ENCODE measurements around the gene SORCS2. TPM values are rescaled to one million over a fixed set of nuclear protein-coding genes. Genes with fewer than 3 reads are reported as not detected.

SORCS2 gene
- total RNA-seq, 1 donor from 2014 or later = 5.2 TPM

DNA sequence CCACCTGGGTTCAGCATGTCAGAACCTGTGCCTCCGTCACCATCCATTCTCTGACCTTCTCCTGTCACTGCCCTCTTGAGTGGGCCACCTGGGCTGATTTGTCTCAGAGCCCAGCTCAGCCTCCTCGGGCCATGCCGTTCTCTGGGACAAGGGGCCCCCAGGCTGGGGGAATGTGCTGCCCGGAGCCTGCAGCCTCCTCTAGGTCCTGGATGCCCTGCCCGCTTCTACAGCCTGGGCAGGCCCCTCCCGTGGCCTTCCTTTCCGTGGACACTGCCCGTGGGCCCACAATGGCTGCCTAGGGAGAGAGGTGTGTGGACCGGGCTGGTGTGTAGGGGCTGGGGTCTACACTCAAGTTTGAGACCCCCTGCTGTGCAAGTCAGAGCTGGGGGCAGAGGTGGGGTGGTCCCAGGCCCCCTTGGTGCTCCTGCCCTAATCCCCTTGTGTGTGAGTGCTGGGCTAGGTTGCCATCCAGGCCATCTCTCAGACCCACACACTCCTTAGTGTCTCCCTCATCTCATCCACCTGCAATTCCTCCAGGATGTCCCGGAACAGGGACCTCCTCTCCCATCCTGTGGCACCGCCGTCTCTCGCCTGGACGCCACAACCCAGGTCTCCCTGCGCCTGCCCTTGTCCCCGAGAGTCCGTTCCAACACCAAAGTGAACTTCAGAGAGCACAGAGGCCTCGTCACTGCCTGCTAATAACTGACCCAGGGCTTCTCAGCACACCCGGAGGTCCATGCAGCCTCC is 230.0 kb downstream of the SORCS2 start:
- Histone ChIP-seq H3K27ac (no peak overlapping the region), H3K9ac (no peak overlapping the region), H3K79me2 (ENCODE audit: low read depth) (no peaks in the 10 kb centered on the region), H3K9me3 (ENCODE audit: low read depth) (no peaks in the 10 kb centered on the region), H3K4me2 (no peak overlapping the region), H3K36me3 (no peaks in the 10 kb centered on the region), H3F3A (ENCODE audit: low read depth) (no peaks in the 10 kb centered on the region), H3K27me3 (no peaks in the 10 kb centered on the region), H3K4me1 (peaks cover 4% of the 10 kb centered on the region), H2AFZ (replicated peaks) (no peak overlapping the region), H4K20me1 (ENCODE audit: low read depth) (no peaks in the 10 kb centered on the region), H3K4me3 (no peak overlapping the region)
- Mint-ChIP-seq H3K36me3 (no peaks in the 10 kb centered on the region), H3K4me1 (peaks cover 13% of the 10 kb centered on the region), H3K27ac (peak overlapping the region; percentile 86), H3K9me3 (no peaks in the 10 kb centered on the region), H3K27me3 (ENCODE audit: insufficient read depth, low read depth) (peaks cover 7% of the 10 kb centered on the region), H3K4me3 (no peak overlapping the region)
- no peak for TF ChIP-seq EZH2 (IDR thresholded peaks at IDR 0.05)
- no peak for TF ChIP-seq EZH2phosphoT487 (IDR thresholded peaks at IDR 0.05)
- no peak for DNase-seq (ENCODE audit: low spot score)

DNA sequence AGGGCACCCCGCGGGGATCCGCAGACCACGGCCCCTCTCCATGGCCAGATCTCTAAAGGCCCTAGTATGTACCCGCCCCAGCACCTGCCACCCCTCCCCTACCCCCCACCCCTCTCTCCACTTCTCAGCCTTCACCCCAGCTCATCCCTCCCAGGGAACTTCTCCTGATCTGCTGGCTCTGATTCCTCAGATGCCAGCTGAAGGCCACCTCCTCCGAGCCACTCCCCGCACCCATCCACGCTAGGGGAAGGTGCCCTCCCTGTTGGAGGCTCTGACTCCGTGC is 230.5 kb downstream of the SORCS2 start:
- H3K4me3 ChIP-seq = no peak overlapping the region
- H3K36me3 ChIP-seq = no peaks in the 10 kb centered on the region
- no peak overlapping the region for H3K27ac Mint-ChIP-seq
- no peaks in the 10 kb centered on the region for H3K9me3 Mint-ChIP-seq
- no peaks in the 10 kb centered on the region for H3K36me3 Mint-ChIP-seq
- TF ChIP-seq, protein P1, sequence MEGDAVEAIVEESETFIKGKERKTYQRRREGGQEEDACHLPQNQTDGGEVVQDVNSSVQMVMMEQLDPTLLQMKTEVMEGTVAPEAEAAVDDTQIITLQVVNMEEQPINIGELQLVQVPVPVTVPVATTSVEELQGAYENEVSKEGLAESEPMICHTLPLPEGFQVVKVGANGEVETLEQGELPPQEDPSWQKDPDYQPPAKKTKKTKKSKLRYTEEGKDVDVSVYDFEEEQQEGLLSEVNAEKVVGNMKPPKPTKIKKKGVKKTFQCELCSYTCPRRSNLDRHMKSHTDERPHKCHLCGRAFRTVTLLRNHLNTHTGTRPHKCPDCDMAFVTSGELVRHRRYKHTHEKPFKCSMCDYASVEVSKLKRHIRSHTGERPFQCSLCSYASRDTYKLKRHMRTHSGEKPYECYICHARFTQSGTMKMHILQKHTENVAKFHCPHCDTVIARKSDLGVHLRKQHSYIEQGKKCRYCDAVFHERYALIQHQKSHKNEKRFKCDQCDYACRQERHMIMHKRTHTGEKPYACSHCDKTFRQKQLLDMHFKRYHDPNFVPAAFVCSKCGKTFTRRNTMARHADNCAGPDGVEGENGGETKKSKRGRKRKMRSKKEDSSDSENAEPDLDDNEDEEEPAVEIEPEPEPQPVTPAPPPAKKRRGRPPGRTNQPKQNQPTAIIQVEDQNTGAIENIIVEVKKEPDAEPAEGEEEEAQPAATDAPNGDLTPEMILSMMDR (IDR thresholded peaks at IDR 0.05) = no peak
- no peak for TF ChIP-seq EZH2phosphoT487 (IDR thresholded peaks at IDR 0.05)
- no peak for TF ChIP-seq EZH2 (IDR thresholded peaks at IDR 0.05)
- H3K27me3 Mint-ChIP-seq (ENCODE audit: insufficient read depth, low read depth) = peaks cover 6% of the 10 kb centered on the region
- no peak overlapping the region for H2AFZ ChIP-seq (replicated peaks)
- H3K79me2 ChIP-seq (ENCODE audit: low read depth) = no peaks in the 10 kb centered on the region
- H3K27me3 ChIP-seq = no peaks in the 10 kb centered on the region
- H3K9ac ChIP-seq = no peak overlapping the region
- H3F3A ChIP-seq (ENCODE audit: low read depth) = no peaks in the 10 kb centered on the region
- no peaks in the 10 kb centered on the region for H3K9me3 ChIP-seq (ENCODE audit: low read depth)
- DNase-seq (ENCODE audit: low spot score) = no peak
- H3K4me1 Mint-ChIP-seq = peaks cover 16% of the 10 kb centered on the region
- H3K27ac ChIP-seq = no peak overlapping the region
- no peak overlapping the region for H3K4me3 Mint-ChIP-seq
- H3K4me1 ChIP-seq = peaks cover 9% of the 10 kb centered on the region
- H4K20me1 ChIP-seq (ENCODE audit: low read depth) = no peaks in the 10 kb centered on the region
- H3K4me2 ChIP-seq = no peak overlapping the region

DNA sequence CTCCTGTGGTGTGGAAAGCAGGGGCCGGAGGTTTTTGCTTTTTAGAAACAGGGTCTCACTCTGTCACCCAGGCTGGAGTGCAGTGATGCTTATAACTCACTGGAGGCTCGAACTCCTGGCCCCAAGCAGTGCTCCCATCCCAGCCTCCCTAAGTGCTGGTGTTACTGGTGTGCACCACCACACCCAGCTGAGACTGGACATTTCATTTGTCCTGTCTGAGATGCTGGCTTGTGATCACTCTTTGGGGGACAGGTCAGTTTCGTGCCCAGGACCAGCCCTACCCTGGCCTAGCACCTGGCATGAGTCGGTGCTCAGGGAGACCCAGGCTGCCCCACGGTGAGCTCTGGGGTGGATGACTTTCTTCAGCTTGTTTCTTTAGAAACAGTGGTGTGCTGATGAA is 231.1 kb downstream of the SORCS2 start:
- H4K20me1 ChIP-seq (ENCODE audit: low read depth) = peaks cover 1% of the 10 kb centered on the region
- Mint-ChIP-seq H3K27me3 (ENCODE audit: insufficient read depth, low read depth) (peaks cover 8% of the 10 kb centered on the region), H3K4me3 (no peak overlapping the region), H3K9me3 (no peaks in the 10 kb centered on the region), H3K27ac (no peak overlapping the region), H3K36me3 (no peaks in the 10 kb centered on the region), H3K4me1 (peaks cover 21% of the 10 kb centered on the region)
- H3F3A ChIP-seq (ENCODE audit: low read depth) = no peaks in the 10 kb centered on the region
- H3K79me2 ChIP-seq (ENCODE audit: low read depth) = no peaks in the 10 kb centered on the region
- no peaks in the 10 kb centered on the region for H3K9me3 ChIP-seq (ENCODE audit: low read depth)
- TF ChIP-seq EZH2 (IDR thresholded peaks at IDR 0.05) (no peak), EZH2phosphoT487 (IDR thresholded peaks at IDR 0.05) (no peak)
- TF ChIP-seq, protein P1 (IDR thresholded peaks at IDR 0.05) = no peak
- H3K36me3 ChIP-seq = no peaks in the 10 kb centered on the region
- no peak overlapping the region for H3K9ac ChIP-seq
- H3K4me2 ChIP-seq = no peak overlapping the region
- no peaks in the 10 kb centered on the region for H3K27me3 ChIP-seq
- no peak for DNase-seq (ENCODE audit: low spot score)
- H3K27ac ChIP-seq = no peak overlapping the region
- H2AFZ ChIP-seq (replicated peaks) = no peak overlapping the region
- peaks cover 14% of the 10 kb centered on the region for H3K4me1 ChIP-seq
- no peak overlapping the region for H3K4me3 ChIP-seq

DNA sequence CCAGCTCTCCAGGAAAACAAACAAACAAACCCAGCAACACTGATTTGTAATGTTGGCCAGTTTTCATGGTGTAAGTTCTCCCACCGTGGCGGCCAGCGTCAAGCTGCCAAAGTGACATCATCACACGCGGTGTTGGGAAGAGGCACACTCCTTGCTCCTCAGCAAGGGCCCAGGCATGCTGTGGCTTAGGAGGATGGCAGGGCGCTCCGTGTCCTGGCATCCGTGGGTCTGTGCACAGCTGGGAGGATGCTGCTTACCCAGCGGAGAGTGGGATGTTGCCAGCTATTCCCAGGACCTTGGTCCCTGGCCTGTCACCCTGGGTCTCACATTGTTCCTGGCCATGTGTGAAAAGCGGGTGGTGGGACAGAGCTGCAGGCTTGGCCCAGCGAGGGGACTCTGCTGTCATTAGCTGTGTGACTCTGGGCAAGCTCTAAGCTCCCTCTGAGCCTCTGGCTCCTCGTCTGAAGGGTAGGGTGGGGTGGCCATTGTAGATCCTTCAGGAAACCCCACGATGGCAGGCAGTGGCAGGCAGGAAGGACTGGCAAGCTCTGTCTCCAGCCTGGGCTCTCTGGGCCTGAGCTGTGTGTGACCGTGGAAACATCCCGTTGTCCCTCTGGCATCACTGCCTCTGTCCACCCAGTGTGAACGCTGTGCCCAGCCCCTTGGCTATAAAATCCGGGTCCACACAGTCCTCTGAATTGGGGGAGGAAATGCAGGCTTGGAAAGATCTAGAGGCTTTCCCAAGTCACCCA is 231.6 kb downstream of the SORCS2 start:
- Histone ChIP-seq H4K20me1 (ENCODE audit: low read depth) (peaks cover 4% of the 10 kb centered on the region), H3K79me2 (ENCODE audit: low read depth) (no peaks in the 10 kb centered on the region), H3K27me3 (no peaks in the 10 kb centered on the region), H3K4me2 (no peak overlapping the region), H3K4me1 (peaks cover 20% of the 10 kb centered on the region), H3K36me3 (no peaks in the 10 kb centered on the region), H3K9ac (no peak overlapping the region), H3K27ac (no peak overlapping the region), H3F3A (ENCODE audit: low read depth) (no peaks in the 10 kb centered on the region), H3K9me3 (ENCODE audit: low read depth) (no peaks in the 10 kb centered on the region), H3K4me3 (no peak overlapping the region), H2AFZ (replicated peaks) (no peak overlapping the region)
- Mint-ChIP-seq H3K4me1 (peaks cover 27% of the 10 kb centered on the region), H3K27me3 (ENCODE audit: insufficient read depth, low read depth) (peaks cover 9% of the 10 kb centered on the region), H3K27ac (no peak overlapping the region), H3K36me3 (no peaks in the 10 kb centered on the region), H3K4me3 (no peak overlapping the region), H3K9me3 (no peaks in the 10 kb centered on the region)
- TF ChIP-seq EZH2 (IDR thresholded peaks at IDR 0.05) = no peak
- TF ChIP-seq EZH2phosphoT487 (IDR thresholded peaks at IDR 0.05) = no peak
- TF ChIP-seq, protein P1 (IDR thresholded peaks at IDR 0.05) = no peak
- DNase-seq (ENCODE audit: low spot score) = no peak

All from neural progenitor cell (in vitro differentiated cells).